NCI-H510A (cell line): ENCODE results near the gene VPS18.

Source experiments
- DNase-seq: peaks from one replicate; lab custom pipeline; 2025; lab: John Stamatoyannopoulos, UW

VPS18 gene

DNA sequence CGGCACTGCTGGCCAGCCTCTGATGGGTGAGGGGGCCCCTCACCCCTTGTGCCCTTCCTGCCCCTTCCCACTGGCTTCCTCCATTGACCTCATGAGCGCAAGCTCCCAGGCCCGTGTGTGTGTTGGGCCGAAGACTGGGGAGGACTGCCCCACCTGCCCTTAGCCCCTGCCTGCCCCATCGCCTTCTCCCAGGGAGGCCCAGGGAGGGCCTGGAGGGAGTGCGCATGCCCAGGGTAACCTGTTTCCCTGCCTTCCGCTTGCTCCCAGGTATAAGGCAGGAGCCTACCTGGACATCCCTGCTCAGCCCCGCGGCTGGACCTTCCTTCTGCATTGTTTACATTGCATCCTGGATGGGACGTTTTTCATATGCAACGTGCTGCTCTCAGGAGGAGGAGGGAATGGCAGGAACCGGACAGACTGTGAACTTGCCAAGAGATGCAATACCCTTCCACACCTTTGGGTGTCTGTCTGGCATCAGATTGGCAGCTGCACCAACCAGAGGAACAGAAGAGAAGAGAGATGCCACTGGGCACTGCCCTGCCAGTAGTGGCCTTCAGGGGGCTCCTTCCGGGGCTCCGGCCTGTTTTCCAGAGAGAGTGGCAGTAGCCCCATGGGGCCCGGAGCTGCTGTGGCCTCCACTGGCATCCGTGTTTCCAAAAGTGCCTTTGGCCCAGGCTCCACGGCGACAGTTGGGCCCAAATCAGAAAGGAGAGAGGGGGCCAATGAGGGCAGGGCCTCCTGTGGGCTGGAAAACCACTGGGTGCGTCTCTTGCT lies 43.7 kb downstream of the VPS18 start:
- no peak for DNase-seq

DNA sequence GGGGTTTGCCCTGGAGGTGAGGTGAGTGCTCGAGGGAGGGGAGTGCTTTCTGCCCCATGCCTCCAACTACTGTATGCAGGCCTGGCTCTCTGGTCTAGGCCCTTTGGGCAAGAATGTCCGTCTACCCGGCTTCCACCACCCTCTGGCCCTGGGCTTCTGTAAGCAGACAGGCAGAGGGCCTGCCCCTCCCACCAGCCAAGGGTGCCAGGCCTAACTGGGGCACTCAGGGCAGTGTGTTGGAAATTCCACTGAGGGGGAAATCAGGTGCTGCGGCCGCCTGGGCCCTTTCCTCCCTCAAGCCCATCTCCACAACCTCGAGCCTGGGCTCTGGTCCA lies 44.3 kb downstream of the VPS18 start:
- no peak for DNase-seq

DNA sequence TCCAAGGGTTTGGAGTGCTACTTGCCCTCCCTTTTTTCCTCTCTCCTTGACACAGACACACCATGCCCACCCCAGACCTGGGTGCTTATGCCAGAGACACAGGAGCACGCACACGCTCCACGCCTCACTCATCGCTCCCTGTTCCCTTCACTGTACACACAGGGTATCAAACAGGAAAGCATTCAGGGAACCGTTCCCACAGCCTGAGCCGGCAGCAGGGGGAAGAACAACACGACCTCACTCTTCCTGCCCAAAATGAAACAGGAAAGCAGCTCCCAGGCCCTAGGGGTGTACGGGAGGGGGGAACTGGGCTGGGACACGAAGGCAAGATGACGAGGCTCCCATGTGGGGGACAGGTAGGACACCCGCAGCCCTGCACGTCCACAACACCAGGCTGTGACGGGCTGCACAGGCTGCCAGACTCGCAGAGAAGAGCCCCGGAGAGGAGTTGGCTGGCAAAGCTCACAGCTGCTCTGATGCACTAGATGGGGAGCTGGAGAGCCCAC lies 46.1 kb downstream of the VPS18 start:
- no peak for DNase-seq

DNA sequence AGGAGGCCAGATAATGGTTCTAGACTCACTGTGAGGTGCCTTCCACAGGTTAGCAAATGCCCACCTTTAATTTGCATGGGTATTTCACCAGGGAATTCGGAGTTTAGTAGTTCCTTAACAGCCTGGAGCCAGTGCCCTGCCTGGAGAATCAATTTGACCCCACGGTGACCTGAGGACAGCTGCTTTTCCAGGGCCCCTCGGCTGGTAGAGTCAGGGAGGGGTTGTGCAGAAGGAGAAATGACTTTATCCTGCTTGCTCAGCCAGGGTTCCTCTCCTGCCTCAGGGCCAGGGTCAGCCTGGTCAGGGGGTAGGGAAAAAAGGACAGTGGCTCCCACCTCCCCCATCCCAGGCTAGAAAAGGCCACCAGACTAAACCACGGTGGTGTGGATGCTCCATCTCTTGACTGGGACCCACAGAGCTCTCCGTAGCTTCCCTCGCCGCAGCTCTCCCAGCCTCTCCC lies 46.8 kb downstream of the VPS18 start:
- no peak for DNase-seq

DNA sequence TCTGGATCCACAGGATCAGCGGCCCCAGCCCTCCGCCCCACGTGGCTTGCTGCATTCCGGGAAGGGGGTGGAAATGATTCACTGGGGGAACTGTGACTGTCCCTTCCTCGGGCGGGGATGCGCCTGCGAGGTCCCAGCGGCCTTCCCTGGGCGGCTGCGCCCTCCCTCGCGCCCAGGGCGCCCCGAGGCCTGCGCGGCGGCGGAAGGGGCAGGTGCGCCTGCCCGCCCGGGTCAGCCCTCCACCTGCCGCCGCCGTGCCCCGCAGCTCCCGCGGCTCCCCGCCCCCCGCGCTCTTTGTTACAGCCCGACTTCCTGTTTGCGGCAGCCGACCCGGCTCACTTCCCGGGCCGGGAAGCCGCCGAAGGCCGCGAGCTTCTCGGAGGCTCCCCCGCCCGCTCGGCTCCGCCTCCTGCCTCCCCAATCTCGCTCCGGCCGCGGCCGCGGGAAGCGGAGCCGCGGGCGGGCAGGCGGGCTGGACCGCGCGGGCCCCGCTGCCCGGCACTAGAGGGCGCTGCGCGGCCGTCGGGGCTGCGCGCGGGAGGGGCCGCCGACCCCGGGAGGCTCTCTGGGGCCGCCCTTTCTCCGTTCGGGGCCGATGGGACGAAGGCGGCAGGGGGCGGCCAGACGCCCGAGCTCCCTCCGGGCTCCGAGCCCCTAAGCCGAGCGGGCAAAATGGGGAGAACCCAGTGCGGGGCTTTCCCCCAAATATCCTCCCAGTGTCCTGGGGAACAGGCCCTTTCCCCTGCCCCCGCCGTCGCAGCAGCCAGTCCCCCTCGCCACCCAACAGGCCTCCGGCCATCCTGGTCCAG lies 47.5 kb downstream of the VPS18 start:
- DNase-seq: peak; percentile 72

DNA sequence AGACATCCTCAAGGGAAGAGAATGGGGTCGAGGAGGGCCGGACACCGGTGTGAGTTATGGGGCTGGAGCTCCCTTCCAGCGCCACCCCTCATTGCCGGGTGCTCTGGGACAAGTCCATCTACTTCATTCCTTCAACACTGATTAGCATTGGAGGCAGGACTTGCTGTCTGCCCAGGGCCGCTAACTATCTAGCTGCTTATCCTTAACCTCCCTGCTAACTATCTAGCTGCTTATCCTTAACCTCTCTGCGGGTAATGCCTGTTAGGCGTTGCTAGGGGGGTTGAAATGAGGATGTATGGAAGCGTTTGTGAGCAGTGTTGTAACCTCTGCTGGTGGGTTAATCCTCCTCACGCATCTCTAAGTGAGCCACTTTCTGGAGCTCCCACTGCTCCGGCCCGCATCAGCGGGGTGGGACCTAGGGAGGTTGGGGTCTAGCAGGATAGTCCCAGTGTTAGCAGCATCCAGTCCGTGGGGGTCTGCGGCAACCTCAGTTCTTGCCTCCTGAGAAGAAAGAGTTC lies 48.1 kb downstream of the VPS18 start:
- no peak for DNase-seq

DNA sequence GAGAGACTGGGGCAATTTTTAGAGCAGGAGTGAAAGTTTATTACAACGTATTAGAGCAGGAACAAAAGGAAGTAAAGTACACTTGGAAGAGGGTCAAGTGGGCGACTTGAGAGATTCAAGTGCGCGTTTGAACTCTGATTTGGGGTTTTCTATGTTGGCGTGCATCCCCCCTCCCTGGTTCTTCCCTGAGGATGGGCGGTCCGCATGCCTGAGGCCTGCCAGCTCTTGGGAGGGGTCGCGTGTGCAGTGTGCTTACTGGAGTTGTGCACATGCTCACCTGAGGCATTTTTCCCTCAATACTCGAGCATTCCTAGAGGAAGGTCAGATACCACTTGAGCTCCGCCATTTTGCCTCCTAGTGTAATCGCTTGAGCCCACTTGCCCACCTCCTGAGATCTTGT lies 48.6 kb downstream of the VPS18 start:
- DNase-seq: no peak

DNA sequence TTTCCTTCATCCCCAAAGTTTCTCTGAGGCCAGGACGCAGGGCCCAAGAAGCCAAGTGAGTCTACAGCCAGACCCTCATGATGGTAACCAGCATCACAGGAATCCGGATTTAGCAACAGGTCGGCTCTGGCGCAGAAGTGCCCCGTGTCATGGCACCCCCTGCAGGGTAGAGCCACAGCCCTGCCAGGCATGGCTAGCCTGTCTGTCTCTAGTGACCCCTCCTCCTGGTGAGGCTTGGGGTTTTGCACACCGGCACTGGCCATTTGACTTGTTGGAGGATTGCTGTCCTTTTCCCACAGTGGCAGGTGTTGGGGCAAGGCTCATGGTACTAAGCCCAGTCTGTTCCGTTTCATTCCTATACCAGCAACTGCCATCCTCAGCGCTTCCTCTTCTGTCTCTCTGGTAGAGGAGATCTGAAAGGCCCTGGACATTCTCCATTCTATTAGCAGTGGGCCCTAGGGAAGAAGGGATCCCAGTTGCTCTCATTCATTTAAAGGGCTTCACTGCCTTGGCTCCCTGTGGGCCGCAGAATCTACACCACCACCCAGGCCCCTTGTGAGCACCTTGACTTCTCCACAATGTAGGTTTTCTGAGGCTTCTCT lies 49.6 kb downstream of the VPS18 start:
- DNase-seq: no peak

DNA sequence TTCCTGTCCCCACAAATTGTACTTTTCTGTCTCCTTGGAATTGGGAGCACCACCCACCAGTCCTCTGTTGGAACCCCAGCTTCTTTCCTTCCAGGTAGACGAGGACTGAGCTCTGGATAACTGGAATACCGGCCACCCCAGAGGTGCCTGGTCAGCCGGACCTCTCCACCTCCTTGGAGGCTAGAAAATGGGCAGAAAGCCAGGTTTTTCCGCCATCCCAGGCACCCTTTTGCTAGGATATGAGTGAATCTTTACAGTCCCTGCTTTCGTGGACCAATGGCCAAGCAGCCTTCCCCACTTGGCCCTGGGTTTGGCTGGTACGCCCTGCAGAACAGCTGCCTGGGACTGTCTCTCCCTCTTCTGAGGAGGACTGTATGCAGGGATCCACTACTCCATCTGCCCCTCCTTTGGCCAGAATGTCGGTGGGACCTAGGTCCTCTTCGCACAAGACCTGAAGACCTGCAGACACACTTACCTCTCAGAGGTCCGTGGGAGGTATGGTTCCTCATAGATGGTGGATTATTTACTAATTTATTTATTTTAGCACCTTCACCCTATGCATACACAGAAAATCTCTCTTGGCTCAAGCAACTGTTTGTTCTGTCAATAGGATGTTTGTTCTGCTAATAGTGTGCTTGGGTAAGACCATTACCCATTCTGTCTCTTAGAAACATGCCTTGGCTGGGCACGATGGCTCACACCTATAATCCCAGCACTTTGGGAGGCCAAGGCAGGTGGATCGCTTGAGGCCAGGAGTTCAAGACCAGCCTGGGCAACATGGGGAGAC lies 50.5 kb downstream of the VPS18 start:
- DNase-seq: no peak

DNA sequence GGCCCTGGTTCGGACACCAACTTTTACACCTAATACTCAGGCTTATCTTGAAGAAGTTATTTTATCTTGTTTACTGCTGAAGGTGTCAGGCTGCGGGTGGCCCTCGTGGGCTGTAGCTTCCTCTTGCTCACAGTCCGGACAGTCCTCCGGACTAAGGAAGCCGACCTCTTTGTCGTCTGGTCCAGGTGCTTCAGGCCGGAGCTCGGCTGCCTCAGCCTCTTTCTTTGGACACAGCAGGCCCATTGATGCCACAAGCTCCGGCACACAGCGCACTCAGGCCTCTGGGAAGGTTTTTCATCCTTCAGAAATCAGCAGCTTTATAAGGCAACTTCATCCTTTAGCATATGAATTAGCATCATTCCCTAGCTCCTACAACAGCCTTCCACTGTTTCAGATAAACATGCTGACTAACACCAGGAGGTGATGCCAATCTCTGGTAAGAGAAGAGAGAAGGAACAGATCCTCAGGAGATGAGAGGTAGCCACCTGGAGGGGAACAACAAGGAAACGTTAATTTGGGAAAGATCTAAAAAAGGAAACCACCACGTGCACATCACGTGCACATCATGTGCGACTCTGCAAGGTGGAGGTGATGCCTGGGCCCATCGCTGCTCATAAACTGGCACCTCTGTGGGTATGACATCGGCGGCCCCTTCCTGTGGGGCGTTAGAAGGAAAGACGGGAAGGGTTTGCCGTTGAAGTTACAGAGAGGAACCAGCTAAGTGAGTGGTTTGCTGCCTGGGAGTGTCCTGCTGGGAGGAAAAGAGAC lies 54.6 kb downstream of the VPS18 start:
- DNase-seq: no peak

DNA sequence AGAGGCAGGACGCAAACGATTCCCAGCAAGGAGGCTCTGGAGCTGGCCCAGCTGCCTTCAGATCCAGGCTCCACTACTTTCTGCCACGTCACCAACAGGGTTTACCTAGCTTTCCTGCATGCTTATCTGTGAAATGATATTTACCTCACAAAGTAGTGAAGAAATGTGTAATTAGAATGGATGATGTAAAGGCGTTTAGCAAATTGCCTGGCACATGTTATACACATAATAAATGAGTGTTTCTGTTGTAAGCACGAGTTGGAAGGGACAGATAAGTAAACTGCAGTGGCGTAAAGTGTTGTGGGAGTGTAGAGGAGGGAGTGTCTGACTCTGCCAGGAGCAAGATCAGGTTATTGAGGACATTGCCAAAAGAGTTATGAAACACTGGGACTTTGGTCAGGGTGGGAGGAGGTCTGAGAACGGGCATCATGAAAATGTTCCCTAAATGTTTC lies 55.5 kb downstream of the VPS18 start:
- DNase-seq: no peak

DNA sequence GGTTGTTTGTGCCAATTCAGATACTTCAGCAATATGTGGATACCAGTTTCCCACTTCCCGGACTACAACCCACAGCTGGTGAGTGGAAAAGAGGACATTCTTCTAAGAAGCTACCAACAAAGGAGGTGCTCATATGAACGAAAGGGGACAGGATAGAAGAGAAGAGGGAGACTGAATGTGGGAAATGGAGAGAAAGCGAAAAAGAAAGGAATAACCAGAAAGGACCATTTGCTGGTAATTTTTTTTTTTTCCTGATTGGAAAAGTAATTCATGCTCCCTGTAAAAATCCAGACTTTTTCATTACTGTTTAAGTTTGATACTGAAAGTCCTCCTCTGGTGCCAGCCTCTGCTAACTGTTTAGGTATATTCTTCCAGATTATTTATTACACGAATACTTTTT lies 57.5 kb downstream of the VPS18 start:
- no peak for DNase-seq

DNA sequence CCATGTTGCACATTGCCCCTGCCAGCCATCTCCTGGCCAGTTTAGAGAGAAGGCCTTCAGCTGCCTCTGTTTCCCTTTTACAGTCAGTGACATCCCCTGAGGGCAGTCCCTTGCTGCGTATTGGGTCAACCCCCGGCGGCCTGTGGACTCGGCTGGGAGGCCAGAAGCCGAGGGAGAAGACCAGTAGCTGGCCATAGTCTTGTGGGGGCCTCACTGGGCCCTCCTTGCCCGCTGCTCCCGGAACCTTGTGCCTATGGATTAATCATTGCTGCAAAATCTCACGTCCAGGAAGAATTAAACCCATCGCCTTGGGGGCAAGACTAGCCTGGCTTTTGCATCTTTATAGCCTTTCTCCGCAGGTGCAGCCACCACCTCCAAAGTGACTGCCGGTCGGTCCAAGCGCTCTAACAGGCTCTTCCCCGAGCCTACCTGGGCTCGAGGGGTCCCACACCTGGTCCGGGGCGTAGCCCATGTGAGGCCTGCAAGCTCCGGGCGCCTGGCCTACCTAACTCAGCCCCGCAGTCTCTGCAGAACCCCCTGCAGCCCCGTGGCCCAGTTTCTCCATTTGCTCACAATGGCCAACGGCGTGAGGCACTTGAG lies 58.2 kb downstream of the VPS18 start:
- no peak for DNase-seq

DNA sequence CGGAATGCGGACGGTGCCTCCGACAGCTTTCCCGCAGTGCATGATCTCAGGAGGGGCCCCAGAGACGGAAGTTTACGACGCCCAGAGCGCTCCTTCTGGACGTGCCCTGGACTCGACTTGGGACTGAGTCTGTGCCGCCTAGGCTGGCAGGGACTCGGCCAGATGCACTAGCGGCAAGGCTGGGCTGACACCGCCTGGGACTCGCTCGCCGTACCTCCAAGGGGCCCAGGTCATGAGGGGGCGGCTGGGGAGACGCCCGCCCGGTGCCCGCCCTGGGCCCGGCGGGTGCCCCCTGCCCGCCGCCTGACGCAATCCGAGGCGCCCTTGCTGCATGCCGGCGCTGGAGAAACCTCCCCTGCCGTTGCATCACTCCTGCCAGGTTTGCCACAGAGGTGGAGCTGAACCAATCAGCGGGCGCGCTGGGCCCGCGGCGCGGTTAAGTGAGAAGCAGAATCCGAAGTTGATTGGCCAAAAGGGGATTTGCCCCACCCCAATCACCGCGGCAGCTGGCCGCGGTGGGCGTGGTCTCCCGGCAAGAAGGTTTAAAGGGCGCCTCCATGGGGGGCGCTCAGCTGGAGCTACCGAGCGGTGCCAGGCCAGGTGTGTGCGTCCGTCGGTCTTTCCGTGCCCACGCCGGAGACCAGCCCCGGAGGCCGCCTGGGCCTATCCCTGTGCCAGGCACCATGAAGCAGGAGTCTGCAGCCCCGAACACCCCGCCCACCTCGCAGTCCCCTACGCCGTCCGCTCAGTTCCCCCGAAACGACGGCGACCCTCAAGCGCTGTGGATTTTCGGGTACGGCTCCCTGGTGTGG lies 58.9 kb downstream of the VPS18 start, which contains the start of gene CHAC1:
Gene CHAC1, plus strand, starts transcription at position 571 of the 812 bp plus-strand sequence. Its CDS starts 113 bp downstream, at position 684.
- DNase-seq: peak; percentile 87
